ENCODE results near the gene GPLD1.

The GPLD1 gene

DNA sequence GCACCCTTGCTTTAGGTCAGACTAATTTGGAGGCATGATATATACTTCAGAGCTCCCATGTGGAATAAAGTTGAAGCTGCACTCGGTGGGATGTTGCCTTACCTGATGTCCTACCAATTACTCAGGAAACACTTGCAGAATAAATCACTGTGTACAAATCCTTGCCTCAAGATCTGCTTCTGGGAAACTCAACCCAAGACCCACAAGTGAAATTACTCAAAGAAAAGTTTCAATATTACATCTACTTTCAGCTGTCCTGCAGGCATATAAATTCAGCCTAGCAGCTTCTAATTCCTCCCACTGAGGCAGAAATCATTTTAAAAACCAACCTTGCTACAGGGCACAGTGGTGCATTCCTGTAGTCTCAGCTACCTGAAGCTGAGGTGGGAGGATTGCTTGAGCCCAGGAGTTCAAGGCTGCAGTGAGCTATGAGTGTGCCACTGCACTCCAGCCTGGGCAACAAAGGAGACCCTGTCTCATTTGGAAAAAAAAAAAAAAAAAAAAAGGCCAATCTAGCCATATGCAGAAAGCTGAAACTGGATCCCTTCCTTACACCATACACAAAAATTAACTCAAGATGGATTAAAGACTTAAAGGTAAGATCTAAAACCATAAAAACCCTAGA is 110.8 kb downstream of the GPLD1 start:
- DNase-seq = no peak

Data from activated CD4-positive, CD25-positive, alpha-beta regulatory T cell treated with anti-CD3 and anti-CD28 coated beads, Interleukin-2, amount 50 U/mL, for 72 hours (primary cell).